Measurements from ENCODE around the gene LPAR2.
"Not testable (repeated sequence)": the region's sequence is repeated elsewhere in the genome, so short reads cannot be mapped to it uniquely, and the experiment has no call there.

The LPAR2 gene

GRCh38 chr19:19627621-19628500, at the start of gene LPAR2:
LPAR2 (minus strand) TSS chr19:19628220; CDS start chr19:19627275, 945 bp downstream.
- DNase-seq (ENCODE audit: low spot score), result no peak

DNA sequence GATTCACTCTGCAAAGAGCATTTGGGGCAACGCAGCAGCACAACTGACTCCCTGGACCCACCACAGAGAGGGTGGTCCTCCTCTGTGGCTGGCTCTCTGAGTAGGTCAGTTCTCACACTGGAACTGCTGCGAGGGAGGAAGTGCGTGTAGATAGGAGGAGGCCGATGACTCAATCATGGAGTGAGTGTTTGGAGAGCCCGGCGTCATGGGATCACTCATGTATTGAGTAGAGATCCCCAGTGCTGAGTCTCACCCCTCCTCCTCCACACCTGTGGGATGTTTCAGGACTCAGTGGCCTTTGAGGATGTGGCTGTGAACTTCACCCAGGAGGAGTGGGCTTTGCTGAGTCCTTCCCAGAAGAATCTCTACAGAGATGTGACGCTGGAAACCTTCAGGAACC, 49.6 kb upstream of the LPAR2 start:
- DNase-seq (ENCODE audit: low spot score), result no peak

DNA sequence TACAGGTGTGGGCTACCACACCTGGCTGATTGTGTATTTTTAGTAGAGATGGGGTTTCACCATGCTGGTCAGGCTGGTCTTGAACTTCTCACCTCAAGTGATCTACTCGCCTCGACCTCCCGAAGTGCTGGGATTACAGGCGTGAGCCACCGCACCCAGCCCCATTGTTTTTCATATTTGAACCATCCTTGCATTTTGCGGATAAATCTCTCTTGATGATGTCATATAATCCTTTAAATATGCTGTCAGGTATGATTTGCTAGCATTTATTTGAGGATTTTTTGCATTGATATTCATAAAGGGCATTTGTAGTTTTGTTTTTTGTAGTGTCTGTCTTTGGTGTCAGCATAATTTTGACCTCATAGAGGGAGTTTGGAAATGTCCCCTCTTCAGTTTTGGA, 46.3 kb upstream of the LPAR2 start:
- no peak for DNase-seq (ENCODE audit: low spot score)

DNA sequence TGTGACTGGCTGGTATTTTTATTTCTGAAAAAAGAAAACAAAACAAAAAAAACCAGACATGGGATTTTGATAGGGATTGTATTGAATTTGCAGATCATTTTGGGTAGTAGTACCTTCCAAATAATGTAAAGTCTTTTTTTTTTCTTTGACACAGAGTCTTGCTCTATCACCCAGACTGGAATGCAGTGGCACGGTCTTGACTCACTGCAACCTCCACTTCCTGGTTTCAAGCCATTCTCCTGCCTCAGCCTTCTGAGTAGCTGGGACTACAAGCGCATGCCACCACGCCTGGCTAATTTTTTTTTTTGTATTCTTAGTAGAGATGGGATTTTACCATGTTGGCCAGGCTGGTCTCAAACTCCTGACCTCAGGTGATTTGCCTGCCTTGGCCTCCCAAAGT, 44.8 kb upstream of the LPAR2 start:
- DNase-seq (ENCODE audit: low spot score), result no peak

DNA sequence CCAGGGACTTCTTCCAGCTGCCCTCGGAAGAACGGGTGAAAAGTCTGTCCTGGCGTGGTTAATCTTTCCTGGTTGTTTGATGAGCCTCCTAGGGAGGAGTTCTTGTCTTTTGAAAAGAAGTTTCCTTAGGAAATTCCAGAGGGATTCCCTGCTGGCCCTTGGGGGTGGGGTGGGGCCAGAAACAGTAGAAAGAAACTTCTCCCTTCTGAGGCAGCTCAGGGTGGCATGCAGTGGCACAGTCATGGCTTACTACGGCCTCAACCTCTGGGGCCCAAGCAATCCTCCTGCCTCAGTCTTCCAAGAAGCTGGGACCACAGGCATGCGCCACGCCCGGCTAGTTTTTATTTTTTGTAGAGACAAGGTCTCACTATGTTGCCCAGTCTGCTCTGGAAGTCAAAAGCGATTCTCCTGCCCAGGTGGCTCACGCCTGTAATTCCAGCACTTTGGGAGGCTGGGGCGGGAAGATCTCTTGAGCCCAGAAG, 42.1 kb upstream of the LPAR2 start:
- peak; percentile 1 for DNase-seq (ENCODE audit: low spot score)

- DNase-seq (ENCODE audit: low spot score), result peak; percentile 97
These were observed 40.4 kb upstream of the LPAR2 start, which contains the start of gene ZNF101 for GRCh38 chr19:19668230-19669012. ZNF101 (plus strand) TSS chr19:19668839; CDS start chr19:19668964, 125 bp downstream.

DNA sequence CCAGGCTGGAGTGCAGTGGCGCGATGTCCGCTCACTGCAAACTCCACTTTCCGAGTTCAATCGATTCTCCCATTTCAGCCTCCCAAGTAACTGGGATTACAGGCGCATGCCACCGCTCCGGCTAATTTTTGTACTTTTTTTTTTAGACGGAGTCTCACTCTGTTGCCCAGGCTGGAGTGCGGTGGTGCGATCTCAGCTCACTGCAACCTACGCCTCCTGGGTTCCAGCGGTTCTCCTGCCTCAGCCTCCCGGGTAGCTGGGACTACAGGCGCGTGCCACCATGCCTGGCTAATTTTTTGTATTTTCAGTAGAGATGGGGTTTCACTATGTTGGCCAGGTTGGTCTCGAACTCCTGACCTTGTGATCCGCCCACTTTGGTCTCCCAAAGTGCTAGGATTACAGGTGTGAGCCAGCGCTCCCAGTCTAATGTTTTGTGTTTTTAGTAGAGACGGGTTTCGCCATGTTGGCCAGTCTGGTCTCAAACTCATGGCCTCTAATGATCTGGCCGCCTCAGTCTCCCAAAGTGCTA, 37.5 kb upstream of the LPAR2 start:
- not testable (repeated sequence) for DNase-seq (ENCODE audit: low spot score)

DNA sequence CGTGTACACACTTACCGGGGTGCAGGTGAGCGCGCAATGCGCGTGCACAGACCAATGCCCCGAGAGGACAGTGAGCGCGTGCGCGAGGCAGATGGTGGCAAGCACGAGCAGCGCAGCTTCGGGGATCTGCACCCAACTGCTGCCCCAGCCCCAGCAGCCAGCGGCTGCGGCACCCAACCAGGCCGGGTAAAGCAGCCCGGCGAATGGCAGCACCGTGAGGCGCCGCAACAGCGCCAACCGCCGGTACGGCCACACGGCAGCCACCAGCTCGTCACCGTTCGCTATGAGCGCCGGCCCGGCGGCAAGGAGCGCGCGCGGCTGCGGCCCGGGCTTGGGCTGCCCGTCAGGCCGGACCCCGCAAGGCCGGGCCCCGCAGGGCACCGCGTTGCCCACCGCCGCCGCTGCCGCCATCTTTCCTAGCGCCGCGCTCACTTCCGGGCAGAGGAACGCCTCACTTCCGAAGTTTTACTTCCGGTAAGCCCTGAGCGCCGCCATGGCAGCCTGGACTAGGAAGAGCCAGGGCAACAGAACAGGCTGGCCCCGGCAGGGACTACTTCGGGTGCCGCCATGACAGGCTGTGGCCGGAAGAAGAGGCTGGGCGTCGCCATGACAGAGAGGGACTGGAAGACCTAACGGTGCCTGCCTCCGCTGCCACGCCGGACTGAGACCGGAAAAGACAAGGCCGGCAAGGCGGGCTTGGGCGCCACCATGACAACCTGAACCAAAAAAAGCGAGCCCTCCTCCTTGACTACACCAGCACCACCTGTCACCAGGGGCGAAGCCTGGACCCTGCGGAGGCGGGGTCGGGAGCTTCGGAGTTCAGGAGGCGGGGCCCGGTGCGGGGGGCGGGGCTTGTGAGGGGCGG, 35.5 kb upstream of the LPAR2 start, which contains the start of gene ATP13A1:
ATP13A1 (minus strand) TSS at position 421 of the 865 bp plus-strand sequence; CDS start at position 411, 10 bp downstream.
- peak; percentile 99 for DNase-seq (ENCODE audit: low spot score)

DNA sequence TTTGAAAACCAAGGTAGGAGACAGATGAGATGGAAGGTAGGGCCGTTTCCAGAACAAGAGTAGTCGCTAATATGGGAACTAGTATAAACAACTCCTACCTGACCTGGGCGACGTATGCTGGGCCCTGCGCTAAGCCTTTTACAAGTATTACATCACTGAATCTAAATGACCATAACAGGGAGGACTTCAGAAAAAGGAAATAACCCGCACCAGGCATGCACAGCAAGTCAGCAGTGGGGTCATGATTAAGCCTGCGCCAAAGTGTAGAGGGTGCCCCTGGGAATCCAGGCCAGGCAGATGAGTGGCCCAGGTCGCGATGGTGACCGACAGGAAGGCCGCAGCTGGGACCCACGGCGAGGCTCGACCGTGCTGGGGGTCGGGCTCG, 34.8 kb upstream of the LPAR2 start:
- DNase-seq (ENCODE audit: low spot score), result peak; percentile 1

DNA sequence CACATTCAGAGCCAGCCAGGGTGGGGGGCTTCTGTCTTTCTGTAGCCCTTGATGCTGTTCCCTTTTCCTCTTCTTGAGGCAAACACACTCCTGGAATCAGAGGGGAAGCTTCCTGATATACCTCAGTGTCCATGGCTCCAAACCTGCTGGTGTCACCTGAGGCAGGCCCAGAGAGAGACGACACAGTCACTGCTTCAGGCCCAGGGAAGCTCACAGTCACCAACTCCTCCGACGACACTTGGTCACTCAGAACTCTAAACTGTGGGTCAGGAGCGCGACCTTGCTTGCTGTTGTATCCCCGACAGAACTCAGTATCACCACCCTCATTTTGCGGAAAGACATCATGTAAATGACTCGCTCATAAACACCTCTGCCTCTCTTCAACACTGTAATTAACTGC, 34.3 kb upstream of the LPAR2 start:
- peak; percentile 2 for DNase-seq (ENCODE audit: low spot score)

DNA sequence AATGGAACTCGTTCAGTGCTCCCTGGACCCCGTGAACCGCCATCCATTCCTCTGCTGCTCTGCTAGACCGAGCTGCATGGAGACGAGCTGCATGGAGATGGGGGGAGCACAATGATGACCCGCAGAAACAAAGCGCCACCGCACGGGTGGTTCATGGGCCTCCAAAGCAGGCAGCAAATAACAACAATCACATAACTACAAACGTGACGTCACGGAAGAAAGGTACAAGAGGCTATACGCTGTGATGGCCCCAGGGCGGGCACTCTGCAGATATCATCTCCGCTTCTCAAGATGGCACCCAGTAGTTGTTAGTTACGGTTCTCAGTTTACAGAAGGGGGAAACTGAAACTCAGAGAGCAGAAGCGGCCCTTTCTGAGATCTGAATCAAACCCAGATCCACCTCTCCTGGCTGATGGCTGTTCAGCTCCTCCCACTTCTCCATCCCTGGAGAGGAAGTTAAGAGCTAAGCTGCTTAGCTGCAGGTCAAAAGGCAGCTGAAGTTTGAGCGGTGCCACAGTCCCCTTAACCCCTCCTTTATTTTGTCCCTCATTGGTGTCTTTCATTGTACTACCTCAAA, 33.7 kb upstream of the LPAR2 start:
- DNase-seq (ENCODE audit: low spot score), result peak; percentile 53

- DNase-seq (ENCODE audit: low spot score), result peak; percentile 2
These were observed 33.2 kb upstream of the LPAR2 start for GRCh38 chr19:19661141-19661674.

DNA sequence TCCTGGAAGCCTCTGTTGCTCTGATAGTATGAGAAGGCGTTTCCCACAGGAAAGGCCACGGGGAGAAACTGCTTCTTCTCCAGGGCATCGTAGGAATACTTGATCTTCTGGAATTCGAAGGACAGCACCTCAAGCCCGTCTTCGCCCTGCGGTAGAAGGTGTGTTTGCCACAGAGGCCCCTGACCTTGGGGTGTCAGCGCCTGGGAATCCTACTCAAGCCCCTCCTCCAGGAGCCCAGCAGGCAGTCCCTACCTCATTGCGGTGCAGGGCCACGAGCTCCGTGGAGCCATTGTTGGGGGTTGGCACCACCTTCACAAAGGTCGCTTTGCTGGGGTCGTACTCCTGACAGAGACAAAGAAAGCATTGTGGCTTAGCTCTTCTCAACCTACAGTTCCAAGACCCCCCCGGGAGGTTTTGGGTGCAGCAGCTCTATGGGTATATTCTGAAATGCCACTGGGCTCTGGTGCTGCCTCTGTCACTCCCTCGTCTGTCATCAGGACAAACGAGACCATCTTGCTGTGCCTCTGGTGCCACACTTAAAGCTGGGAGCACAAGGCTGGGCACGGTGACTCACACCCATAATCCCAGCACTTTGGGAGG, 31.7 kb upstream of the LPAR2 start:
- no peak for DNase-seq (ENCODE audit: low spot score)

- peak; percentile 65 for DNase-seq (ENCODE audit: low spot score)
These were observed 29.4 kb upstream of the LPAR2 start for GRCh38 chr19:19657397-19657783.

DNA sequence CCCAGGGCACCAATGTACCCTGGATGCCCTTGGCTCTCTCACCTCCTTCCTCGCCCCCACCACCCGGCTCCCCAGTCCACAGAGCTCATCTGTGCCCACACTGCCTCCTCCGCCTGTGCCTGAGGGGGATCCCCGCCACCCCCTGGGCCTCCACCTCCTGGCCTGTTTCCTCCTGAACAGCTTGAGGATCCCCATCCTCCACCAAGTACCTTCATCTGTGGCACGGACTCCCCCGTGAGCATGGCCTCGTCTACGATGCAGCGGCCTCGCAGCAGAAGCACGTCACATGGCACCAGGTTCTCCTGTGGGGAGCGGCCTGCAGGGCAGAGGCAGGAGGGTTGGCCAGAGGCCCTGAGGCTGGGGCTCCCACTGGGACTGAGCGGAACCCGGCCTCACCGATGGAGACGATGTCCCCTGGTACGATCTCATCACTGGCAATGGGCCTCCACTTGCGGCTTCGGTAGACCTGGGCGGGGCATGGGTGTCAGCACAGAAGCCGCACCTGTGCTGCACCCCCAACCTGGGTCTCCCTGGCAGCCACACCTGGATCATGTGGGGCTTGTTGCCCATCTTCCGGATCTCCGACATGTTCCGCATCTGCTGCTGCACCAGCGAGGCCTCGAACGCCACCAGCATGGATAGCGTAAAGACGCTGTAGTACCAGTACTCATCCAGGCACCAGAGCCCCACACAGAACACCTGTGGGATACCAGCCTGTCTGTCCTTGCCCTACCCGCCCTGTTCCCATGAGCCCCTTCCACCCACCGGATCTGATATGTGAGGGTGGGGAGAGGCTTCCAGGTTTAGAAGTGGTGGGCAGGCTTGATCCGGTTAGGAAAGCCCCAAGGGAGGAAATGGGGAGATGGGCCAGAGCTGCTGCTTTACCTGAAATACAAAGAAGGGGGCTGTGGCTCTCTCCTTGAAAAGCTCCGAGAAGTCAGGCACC, 28.7 kb upstream of the LPAR2 start:
- no peak for DNase-seq (ENCODE audit: low spot score)

DNA sequence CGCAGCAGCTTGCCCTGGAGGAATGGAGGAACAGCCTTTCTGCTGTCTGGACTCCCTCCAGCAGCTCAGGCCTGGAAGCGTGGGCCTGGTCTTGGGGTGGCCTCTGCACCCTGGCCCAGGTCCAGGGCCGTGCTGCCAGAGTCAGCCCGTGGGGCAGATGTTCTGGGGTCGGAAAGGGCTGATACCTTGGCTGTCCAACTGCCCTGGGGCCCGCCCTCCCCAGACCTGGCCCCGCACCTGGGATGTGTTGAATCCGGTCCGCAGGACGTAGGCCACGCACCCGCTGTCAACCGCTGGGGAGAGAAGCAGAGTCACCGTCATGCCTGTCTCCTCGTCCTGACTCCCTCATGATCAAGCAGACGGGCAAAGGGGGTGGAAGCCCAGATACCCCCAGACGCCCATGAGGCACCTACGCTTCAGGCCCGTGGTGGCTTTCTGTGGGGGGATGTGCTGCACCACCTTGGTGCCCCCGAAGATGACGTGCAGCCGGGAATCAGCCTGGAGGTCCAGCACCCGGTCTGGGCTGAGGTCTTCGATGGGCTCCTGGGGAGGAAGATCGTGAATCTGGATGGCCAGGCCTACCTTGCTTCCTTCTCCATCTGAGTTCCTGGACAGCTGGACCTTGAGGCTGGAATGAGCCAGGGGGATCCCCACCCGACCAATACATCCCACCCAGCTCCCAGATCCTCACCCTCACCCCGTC, 27.8 kb upstream of the LPAR2 start:
- DNase-seq (ENCODE audit: low spot score), result no peak

DNA sequence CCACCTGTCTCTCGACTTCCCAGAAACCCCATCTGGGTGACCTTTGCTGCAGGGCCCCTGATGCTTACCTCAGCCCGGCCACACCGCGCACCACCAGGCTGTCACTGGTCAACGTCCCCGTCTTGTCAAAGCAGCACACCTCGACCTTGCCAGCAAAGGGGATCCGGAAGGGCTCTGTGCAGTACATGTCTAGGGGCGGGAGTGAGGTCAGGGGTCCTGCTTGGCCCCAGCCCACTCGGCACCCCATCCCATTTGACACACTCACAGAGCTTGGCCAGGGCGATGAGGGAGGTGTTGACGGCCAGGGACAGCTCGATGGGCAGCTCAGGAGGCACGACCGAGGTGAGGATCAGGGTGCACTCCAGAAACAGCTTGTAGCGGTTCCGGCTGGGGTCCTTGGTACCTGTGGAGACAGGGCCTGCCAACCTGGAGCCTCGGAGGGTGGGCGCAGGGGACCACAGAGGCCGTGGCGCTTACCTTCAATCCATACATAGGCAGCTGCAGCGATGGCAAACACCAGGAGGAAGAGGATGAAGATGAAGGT, 27.1 kb upstream of the LPAR2 start:
- DNase-seq (ENCODE audit: low spot score), result no peak

GRCh38 chr19:19654441-19654840, 26.4 kb upstream of the LPAR2 start:
- DNase-seq (ENCODE audit: low spot score), result no peak
